NCI-H1105 treated with DMSO at 0.1 percent for 48 hours (cell line): ENCODE measurements around the gene KRT81.
"Not testable (repeated sequence)": the region's sequence is repeated elsewhere in the genome, so short reads cannot be mapped to it uniquely, and the experiment has no call there.

Experiments used
- DNase-seq: peaks from one replicate; lab custom pipeline; 2025; lab: John Stamatoyannopoulos, UW

The KRT81 gene

GRCh38 chr12:52274521-52275120 is 16.7 kb downstream of the KRT81 start, which contains the start of gene KRT86:
Gene KRT86 (plus strand): TSS chr12:52274645. CDS start chr12:52301917, 27,272 bp downstream.
- no peak for DNase-seq

GRCh38 chr12:52271158-52271557 is 20.2 kb downstream of the KRT81 start:
- no peak for DNase-seq

- no peak for DNase-seq
These were observed 20.7 kb downstream of the KRT81 start for GRCh38 chr12:52270541-52271070.

GRCh38 chr12:52268212-52268611 is 23.1 kb downstream of the KRT81 start:
- no peak for DNase-seq

- no peak for DNase-seq
These were observed 23.6 kb downstream of the KRT81 start for GRCh38 chr12:52267699-52268098.

GRCh38 chr12:52267266-52267665 is 24.1 kb downstream of the KRT81 start:
- DNase-seq: no peak

GRCh38 chr12:52266514-52266913 is 24.8 kb downstream of the KRT81 start:
- no peak for DNase-seq

- no peak for DNase-seq
These were observed 26.9 kb downstream of the KRT81 start for GRCh38 chr12:52264435-52264825.

- no peak for DNase-seq
These were observed 27.4 kb downstream of the KRT81 start for GRCh38 chr12:52263761-52264434.

- DNase-seq: no peak
These were observed 29.0 kb downstream of the KRT81 start for GRCh38 chr12:52262286-52262685.

GRCh38 chr12:52261208-52261484 is 30.2 kb downstream of the KRT81 start:
- no peak for DNase-seq

- DNase-seq: no peak
These were observed 30.8 kb downstream of the KRT81 start for GRCh38 chr12:52260361-52261207.

GRCh38 chr12:52259657-52260243 is 31.6 kb downstream of the KRT81 start:
- no peak for DNase-seq

GRCh38 chr12:52258335-52258901 is 32.9 kb downstream of the KRT81 start:
- no peak for DNase-seq

- DNase-seq: not testable (repeated sequence)
These were observed 33.4 kb downstream of the KRT81 start for GRCh38 chr12:52257922-52258321.

- DNase-seq: no peak
These were observed 34.2 kb downstream of the KRT81 start for GRCh38 chr12:52257074-52257551.

GRCh38 chr12:52256584-52256935 is 34.8 kb downstream of the KRT81 start:
- DNase-seq: no peak

- no peak for DNase-seq
These were observed 35.3 kb downstream of the KRT81 start for GRCh38 chr12:52255926-52256583.

GRCh38 chr12:52254965-52255751 is 36.2 kb downstream of the KRT81 start:
- no peak for DNase-seq

GRCh38 chr12:52254180-52254964 is 37.0 kb downstream of the KRT81 start:
- no peak for DNase-seq
